RCC 7860 (cell line): Measurements from ENCODE around the gene SUDS3.
A peak's percentile ranks its signal among the peaks of the same experiment; 100 is the strongest.
"Not testable (repeated sequence)": the region's sequence is repeated elsewhere in the genome, so short reads cannot be mapped to it uniquely, and the experiment has no call there.

Experiments
- DNase-seq: peaks from one replicate; pipeline ENCODE4 v3.0.0-alpha.2; 2015; ENCODE audit warnings: low spot score
- FAIRE-seq: peaks from 2 replicates; lab custom pipeline; 2012; peaks lifted over from hg19 to GRCh38; lab: Jason Lieb, UNC

SUDS3 gene

DNA sequence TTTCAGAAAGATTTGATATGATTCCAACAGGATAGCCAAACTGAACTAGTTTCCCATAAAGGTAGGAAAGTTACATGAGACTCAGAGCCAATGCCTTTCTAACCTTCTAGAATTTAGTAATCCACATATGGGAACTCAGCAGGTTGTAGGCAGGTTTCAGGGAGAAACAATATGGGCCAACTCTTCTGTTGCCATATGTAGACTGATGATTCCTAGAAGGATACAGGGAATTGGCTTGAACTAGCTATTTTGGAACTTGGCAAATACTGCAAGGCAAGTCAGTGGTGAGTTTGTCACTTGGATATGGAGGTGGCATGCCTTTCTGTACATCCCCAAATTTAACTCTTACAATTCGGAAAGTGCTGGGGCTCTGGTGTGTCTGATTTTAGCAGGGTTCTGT lies 15.5 kb downstream of the SUDS3 start:
- FAIRE-seq: no peak

DNA sequence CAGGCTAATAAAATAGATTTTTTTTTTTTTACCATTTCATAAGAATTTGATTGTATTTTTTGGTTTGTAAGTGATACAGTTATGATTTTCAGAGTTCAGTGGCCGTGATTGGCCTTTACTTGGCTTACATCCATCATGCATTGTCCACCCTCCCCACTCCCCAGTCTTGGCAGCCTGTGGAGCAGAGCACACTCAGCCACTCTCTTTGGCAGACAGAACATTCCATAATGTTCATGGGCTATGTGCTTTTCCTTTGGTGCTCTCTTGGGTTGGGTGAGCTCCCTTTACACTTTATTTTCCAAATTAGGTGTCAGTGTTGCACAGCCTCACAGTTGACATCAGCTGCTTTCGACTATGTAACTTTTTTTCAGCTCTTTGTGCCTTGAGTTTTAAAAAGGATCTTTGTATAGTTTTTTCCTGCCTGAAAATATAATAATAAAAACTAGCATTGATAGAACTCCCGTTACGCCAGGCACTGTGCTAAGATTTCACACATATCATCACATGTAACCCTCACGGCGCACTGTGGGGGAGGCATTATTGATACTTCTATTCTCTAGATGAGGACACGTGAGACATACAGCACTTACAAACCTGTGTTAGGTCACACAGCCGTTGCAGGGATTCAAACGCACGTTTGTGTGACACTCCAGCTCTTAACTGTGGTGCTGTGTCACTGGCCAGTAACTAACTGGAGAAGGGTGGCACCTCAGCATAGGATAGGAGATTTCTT lies 21.5 kb downstream of the SUDS3 start:
- no peak for FAIRE-seq

More for the DNA sequence above, 15.5 kb downstream of the SUDS3 start:
- no peak for DNase-seq

DNA sequence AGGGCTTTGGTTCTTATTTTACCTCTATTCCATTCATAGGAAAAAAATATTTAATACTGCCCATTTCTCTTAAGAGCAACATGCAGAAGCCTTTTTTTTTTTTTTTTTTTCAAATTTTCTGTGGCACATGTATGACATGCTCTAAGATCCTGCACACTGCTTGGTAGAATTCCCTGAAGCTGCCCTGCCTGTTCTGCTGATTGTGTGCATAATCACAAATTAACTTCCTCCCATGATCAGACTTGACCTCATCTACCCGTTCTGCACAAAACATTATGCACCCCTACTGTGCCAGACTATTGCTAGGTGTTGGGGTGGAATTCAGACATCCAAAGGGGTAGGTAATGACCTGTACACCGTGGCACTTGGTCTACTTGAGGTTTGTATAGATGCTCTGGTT lies 22.2 kb downstream of the SUDS3 start:
- FAIRE-seq (no peak), DNase-seq (no peak)

More for the DNA sequence above, 21.5 kb downstream of the SUDS3 start:
- DNase-seq: no peak

DNA sequence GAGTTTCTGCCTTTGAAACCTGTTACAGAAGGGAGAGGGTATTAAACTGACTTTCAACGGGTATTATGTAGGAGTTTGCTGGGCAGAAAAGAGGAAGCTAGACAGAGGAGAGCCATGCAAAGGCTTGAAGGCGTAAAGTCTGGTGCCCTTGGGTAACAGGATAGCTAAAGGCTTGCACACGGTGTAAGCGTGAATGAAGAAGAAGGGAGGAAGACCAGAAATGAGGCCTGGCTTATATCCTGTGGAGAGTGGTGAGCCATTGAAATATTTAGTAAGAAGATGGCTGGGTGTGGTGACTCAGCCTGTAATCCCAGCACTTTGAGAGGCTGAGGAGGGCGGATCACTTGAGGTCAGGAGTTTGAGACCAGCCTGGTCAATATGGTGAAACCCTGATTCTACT lies 22.6 kb downstream of the SUDS3 start:
- DNase-seq: no peak
- FAIRE-seq: no peak

DNA sequence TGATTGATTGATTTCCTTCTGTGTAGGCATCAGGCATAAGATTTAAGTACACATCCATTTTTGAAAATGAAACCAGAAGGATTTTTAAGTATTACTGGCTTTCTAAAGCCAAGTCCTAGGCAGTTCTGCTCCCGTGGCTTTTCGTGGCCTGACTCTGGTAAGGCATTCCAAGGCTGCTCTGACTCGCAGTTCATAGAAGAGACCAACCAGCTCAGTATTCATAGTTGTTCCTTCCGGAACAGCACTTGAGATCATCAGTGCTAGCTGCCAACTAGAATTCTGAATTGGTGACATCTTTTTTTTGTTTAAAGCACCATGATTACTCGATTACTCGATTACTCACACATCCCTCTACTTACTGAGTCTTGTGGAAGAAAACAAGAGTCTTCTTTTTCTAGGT lies 25.9 kb downstream of the SUDS3 start:
- FAIRE-seq: no peak
- DNase-seq: peak; percentile 40

DNA sequence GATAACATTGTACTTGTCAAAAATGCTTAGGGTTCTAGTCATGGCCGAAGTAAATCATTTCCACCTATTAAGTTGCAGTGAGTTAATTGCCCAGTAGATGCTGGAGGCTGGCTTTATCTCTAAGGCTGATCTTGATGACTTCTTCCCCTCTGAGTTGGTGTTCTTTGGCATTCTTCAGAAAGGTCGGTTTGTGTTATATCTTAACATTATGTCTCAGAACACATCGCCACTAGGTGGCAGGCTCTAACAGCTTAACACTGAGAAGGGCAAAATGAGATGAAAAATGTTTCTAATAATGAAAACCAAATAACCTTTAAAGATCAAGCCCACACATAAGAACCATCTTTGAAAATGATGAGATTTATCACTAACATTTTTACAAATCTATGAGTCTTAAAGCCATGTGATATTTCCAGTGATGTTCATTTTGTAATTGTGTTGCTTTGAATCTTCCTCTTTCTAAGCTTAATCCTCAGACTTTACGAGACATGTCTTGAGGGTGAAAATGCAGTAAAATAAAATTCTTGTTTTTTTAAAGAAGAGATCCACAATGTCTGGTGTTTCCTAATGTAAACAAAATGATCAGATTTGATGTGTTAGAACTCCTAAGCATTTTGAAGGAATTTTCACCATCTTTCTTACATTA lies 28.6 kb downstream of the SUDS3 start:
- FAIRE-seq (peak; percentile 57), DNase-seq (peak; percentile 27)

DNA sequence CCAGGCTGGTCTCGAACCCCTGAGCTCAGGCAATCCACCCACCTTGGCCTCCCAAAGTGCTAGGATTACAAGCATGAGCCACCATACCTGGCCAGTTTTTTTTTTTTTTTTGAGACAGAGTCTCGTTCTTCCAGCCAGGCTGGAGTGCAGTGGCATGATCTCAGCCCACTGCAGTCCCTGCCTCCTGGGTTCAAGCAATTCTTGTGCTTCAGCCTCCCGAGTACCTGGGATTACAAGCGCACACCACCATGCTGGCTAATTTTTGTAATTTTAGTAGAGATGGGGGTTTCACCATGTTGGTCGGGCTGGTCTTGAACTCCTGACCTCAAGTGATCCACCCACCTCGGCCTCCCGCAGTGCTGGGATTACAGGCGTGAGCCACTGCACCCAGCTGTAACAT lies 31.9 kb downstream of the SUDS3 start:
- DNase-seq, FAIRE-seq: not testable (repeated sequence)

DNA sequence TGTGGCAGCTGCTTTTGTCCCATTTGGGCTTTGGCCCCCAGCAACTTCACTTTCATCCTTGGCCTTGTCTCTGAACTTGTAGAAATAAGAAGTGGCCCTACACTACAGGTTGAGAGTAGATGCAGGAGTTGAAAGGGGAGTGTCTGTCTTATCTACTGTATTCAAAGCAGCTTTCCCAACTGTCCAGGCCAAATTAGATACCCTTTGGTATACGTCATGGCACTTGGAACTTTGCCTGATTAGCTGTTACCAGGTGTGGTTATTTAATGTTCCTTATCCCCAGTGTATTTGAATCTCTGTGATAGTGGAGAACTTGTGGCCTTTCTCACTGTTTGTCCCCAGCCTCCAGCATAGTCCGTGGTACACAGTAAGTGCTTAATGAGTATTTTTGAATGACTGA lies 33.5 kb downstream of the SUDS3 start:
- DNase-seq: no peak

DNA sequence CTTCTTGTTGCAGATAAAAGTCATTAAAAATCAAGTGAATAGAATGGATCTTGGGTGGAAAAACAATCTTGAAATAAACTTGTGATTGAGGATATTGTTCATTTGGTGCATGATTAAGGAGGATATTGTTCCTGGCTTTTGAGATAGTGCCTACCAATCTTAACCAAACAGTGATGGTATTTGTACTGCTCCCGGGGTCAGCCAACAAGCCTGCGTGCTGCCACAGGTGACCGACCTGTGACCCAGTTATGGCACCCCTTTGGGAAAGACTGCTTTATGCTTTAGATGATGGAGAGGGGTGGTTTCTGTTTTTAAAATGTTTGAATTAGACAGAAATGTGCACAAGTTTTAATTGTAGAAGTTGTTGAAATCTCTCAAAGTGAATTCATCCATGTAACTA lies 41.6 kb downstream of the SUDS3 start:
- FAIRE-seq: no peak
- no peak for DNase-seq

More for the DNA sequence above, 33.5 kb downstream of the SUDS3 start:
- no peak for FAIRE-seq

DNA sequence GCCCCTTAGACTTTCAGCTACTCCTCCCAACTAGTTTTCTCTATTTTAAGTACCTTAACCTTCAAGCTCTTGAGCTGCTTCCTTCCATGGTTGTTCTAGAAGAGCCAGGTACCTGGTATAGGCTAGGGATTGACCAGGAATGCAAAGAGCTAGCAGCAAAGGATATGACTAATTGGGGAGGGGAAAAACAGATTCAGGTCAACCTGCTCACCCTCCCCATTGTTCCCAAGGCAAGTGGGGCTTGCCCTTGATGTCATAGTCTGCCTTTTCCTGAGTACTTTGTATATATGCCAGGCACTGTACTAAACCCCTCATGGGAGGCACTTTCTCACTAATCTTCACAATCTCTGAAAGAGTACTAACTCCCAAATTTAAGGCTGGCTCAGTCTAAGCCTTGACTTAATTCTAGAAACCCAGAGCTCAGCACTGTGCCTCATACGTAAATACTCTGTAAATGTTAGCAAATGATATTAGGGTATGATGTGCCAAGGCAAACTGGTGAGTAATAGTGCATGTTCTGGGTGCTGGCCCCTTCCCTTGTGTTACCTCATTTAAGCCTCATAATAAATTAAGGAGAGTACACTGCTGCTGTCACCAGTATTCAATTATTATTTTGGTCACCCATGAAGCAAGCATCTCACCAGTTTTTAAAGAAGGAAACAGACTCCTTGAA lies 42.2 kb downstream of the SUDS3 start:
- FAIRE-seq: no peak

DNA sequence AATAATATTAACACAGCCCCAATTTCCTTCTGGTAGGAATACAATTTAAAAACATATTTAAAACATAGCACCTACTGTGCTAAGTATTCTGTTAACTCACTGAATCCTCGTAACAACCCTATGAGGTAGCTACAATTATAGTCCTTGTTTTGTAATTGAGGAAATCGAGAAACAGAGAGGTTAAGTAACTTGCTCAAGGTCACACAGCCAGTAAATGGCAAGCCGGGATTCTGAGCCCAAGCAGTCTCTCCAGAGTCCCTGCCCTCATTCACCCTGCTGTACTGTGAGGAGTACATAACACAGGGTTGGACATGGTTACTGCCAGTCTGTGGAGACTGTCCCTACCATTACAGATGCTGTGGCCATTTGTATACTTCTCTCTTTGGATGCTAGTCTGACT lies 44.3 kb downstream of the SUDS3 start:
- no peak for DNase-seq
- FAIRE-seq: no peak

More for the DNA sequence above, 42.2 kb downstream of the SUDS3 start:
- DNase-seq: no peak

DNA sequence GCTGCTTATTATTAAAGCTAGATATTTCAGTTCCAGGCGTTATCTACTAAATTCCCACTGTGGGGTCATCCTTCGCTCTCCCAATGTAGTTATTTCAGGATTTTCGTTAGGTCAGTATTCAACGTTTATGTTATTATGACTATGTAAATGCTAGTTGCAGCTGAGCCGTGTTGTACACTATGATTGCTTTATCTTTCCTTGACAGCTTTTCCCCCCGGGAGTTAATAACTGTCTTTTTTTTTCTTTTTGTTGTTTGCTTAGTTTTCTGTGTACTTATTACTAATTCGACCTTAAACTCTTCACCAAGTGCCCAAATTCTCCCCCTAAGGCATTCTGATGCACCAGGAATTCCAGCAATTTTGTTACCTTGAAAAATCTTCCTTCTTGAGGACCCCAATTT lies 48.5 kb downstream of the SUDS3 start:
- no peak for FAIRE-seq
- DNase-seq: no peak

DNA sequence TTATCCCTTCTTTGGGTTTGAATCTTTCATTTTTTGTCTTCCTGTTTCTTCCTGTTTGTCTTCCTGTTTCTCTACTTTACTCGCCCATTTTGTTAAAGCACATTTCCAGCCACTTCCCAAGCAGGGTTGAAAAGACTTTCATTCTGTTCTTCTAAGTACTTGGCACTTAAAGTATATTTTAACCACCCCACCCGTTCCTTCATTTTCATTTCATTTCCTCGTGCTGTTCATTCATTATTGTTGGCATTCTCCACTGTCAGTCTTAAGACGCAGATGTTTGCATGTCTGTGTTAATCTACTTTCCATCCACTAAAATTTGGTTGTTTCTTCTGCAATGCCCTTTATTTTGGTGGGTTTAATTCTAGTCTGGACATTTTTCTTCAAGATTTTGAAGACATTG lies 49.0 kb downstream of the SUDS3 start:
- FAIRE-seq (no peak), DNase-seq (no peak)

DNA sequence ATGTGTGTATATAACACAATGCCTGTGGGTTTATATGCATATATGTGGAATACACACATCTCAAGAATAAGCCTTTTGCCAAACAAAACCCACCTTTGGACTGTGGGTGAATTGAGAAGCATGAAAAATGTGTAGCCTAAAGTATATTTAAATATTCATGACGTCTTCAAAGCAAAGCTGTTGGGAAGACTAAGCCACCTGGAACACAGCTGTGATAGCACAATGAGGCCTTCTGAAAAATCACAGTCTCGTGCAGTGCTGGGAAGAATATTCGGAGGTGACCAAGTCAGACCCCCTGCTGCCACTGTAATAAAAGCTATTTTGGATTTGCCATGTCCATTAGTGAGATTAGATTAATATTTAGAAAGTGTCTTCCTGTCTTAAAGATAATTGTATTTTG lies 51.5 kb downstream of the SUDS3 start:
- no peak for FAIRE-seq
- no peak for DNase-seq

DNA sequence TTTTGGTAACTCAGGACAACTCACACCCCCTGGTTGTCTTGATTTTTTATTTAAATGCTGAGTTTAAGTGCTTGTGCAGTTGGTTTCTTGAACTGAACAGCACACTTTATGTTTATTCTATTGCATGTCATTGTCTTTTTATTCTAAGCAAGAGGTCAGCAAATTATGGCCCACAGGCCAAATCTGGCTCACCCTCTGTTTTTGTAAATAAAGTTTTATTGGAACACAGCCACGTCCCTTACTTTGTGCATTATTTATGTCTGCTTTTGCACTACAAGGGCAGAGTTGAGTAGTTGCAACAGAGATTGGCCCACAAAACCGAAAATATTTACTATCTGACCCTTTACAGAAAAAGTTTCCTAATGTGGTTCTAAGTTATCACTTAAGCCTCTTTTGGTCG lies 52.3 kb downstream of the SUDS3 start:
- no peak for FAIRE-seq
- no peak for DNase-seq

DNA sequence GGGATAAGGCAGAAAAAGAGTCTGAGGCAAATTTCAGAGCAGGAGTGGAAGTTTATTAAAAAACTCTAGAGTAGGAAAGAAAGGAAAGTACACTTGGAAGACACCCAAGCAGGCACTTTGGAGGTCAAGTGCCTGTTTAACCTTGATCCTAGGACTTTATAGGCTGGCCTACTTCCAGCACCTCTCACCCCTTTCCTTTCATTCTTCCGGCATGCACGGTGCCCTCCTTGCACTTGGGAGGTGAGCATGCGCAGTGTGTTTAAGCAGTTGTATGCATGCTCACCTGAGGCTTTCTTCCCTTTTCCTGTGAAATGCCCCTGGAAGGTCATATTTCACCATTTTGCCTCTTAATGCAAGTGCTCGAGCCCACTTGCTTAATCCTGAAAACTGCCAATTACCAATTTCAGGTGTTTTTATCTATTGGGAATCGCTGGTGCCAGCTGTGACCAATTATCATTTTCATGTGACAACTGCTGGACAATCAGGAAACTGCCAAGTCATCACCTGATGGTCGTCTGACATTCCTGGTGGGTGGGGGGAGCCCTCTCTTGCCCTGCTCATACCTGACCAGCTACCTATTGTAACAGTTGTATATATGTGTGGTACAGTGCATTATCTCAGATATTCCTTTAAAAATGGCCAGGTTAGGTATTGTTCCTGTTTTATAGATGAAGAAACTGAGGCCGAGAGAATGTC lies 53.5 kb downstream of the SUDS3 start:
- DNase-seq (no peak), FAIRE-seq (no peak)

DNA sequence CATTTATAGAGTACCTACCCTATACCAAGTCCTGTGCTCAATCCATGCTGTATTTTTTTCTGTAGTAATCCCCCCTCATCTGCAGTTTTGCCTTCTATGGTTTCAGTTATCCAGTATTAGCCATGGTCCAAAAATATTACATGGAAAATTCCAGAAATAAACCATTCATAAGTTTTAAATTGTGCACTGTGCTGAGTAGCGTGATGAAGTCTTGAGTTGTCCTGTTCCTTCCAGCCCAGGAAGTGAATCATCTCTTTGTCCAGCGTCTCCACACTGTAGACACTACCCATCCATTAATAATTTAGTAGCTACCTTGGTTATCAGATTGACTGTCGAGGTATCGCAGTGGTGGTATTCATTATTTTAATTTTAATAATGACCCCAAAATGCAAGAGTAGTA lies 54.2 kb downstream of the SUDS3 start:
- DNase-seq: no peak
- no peak for FAIRE-seq

DNA sequence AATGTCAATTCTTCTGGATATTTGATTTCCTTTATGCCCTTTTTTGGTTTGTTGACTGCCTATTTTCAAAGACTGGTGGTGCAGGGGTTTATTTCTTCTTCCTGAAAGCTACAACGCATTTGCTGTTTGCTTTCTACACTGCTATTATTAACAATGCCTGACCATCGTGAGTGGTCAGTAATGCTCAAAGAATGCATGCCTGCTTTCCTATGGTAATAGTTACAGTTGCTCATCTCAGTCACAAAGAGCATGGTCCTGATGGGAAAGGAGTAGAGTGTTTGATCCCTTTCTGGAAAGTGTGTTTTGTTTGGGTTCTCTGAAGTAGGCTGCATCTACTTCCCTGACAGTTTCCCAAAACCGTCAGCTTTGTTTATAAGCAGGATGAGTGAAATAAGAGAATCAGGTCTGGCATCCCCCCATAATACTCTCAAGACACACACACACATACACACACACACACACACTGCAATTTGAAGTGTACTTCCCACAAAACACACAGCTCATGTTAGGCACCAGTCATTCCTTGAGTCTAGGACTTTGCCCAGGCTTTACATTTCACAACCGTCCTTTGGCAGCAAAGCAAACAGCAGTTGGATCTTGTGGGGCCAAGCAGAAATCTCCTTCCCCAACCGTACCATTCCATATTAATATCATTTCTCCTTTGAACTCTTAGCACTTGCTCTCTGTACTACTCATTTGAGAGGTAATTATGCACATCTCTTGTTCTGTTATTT lies 56.6 kb downstream of the SUDS3 start:
- no peak for DNase-seq
- FAIRE-seq: no peak

DNA sequence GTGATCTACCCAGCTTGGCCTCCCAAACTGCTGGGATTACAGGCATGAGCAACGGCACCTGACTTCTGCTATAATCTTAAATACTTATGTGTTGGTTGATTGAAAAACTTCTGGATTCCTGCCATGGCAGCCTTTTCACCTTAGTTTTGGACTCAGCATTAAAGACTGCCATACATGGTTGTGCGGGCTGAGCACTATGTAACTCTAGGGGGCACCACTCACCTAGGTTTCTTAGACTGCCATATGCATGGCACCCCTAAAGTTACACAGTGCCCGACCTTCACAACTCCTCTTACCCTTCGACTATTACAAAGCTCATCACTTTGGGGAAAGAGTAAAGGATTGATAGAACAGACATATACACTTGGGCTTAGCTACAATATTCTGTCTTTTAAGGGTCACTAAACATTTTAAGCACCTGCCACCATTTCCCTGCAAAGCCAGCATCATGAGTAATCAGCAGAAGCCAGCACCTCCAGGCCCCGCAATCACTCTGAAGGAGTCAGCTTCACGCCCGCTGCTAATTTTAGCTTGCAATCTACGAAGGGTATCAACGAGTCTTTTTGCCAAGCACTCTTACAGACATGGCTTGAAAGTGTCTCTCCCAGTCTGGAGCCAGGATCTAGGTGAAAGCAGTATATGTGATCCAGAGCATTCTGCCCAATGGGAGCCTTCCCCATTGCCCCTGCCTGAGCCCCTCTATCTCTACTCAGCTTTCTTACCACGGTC lies 59.8 kb downstream of the SUDS3 start:
- no peak for FAIRE-seq
- DNase-seq: no peak

DNA sequence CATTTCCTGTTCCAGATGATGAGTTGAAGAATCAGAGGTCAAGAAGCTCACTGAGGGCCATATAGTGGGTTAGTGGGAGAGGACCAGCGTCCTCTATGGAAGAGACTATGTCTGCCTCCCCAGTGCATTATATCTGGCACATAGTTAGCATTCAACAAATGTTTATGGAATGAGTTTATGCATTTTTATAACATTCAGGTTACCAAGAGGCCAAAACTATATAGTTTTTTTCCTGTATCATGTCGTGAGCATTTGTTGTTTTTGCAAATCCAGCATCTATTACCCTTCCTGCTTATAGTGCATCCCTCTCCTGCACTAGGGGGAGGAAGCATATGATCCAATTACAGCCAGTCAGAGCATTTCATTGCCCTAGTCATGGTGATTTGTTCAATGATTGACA lies 60.6 kb downstream of the SUDS3 start:
- no peak for DNase-seq
- no peak for FAIRE-seq
